Endothelial cell of umbilical vein (primary cell): ENCODE results near the gene SFT2D1.

Experiments used
- EZH2 ChIP-seq: IDR thresholded peaks from 2 replicates; pipeline ENCODE4 v1.6.1; 2012; ENCODE audit warnings: borderline replicate concordance, low read depth, mild to moderate bottlenecking, moderate library complexity, low read length, inconsistent platforms; ENCODE audit not compliant: severe bottlenecking
- FOS ChIP-seq: IDR thresholded peaks from 2 replicates; pipeline ENCODE4 v1.6.1; 2011; ENCODE audit warnings: mild to moderate bottlenecking, low read length, moderate library complexity, borderline replicate concordance; ENCODE audit not compliant: insufficient read depth
- GATA2 ChIP-seq: IDR thresholded peaks from 2 replicates; pipeline ENCODE4 v1.7.0; 2011; ENCODE audit warnings: low read depth, mild to moderate bottlenecking, moderate library complexity, mixed read lengths, low read length; ENCODE audit not compliant: insufficient read length, insufficient read depth
- JUN ChIP-seq: IDR thresholded peaks from 2 replicates; pipeline ENCODE4 v1.6.1; 2011; ENCODE audit warnings: borderline replicate concordance, low read depth; ENCODE audit not compliant: insufficient read length, insufficient read depth
- MYC ChIP-seq: IDR thresholded peaks from one replicate; pipeline ENCODE4 v1.6.1; 2011; ENCODE audit warnings: mild to moderate bottlenecking, low read depth, low read length
- POLR2A ChIP-seq: IDR thresholded peaks from 2 replicates; pipeline ENCODE4 v1.6.1; 2012; ENCODE audit warnings: low read depth, mild to moderate bottlenecking, control low read depth, low read length
- POLR2AphosphoS5 ChIP-seq: IDR thresholded peaks from 2 replicates; pipeline ENCODE4 v1.6.1; 2012; ENCODE audit warnings: low read depth, mild to moderate bottlenecking, control low read depth, low read length, moderate library complexity; ENCODE audit not compliant: insufficient read depth
- TF ChIP-seq, protein P1 (sequence below), 2 donors: IDR thresholded peaks; 1 replicate in 1 of 2; 2 replicates in 1 of 2; pipeline ENCODE4 v1.5.1; 2011; ENCODE audit warnings: low read length in 2 of 2, mild to moderate bottlenecking in 2 of 2, moderate library complexity in 2 of 2, control low read depth in 1 of 2, inconsistent platforms in 1 of 2, low read depth in 1 of 2; ENCODE audit not compliant: insufficient read depth in 1 of 2; ENCODE audit errors: extremely low read depth in 1 of 2
- TF ChIP-seq, protein P2 (sequence below): IDR thresholded peaks from 2 replicates; pipeline ENCODE4 v1.6.1; 2011; ENCODE audit not compliant: insufficient read depth, insufficient read length

DNA sequence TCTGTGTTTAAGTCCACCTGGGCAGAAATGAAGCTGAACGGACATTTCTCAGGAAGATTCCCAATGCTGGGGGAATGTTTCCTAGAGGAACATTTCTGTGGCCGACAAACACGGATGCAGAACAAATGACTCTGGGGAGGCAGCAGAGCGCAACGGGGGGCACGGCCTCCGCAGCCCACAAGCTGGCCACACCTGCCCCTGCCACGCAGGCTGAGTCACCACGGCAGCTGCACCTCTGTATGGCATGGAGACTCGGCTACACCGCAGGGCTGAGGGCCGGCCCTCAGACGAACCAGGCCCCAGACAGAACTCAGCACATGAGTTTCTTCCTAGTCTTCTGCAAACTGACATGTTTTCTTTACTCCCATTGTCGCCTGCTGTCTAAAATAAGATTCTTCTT, 24.1 kb downstream of the SFT2D1 start:
- TF ChIP-seq EZH2 (no peak), POLR2A (no peak), POLR2AphosphoS5 (no peak), FOS (no peak), GATA2 (no peak), MYC (no peak), JUN (no peak)
- TF ChIP-seq, protein P1, sequence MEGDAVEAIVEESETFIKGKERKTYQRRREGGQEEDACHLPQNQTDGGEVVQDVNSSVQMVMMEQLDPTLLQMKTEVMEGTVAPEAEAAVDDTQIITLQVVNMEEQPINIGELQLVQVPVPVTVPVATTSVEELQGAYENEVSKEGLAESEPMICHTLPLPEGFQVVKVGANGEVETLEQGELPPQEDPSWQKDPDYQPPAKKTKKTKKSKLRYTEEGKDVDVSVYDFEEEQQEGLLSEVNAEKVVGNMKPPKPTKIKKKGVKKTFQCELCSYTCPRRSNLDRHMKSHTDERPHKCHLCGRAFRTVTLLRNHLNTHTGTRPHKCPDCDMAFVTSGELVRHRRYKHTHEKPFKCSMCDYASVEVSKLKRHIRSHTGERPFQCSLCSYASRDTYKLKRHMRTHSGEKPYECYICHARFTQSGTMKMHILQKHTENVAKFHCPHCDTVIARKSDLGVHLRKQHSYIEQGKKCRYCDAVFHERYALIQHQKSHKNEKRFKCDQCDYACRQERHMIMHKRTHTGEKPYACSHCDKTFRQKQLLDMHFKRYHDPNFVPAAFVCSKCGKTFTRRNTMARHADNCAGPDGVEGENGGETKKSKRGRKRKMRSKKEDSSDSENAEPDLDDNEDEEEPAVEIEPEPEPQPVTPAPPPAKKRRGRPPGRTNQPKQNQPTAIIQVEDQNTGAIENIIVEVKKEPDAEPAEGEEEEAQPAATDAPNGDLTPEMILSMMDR (IDR thresholded peaks at IDR 0.05; ENCODE audit: extremely low read depth in 1 of 2, insufficient read depth in 1 of 2, low read depth in 1 of 2, low read length in 2 of 2), result no peak
- TF ChIP-seq, protein P2, sequence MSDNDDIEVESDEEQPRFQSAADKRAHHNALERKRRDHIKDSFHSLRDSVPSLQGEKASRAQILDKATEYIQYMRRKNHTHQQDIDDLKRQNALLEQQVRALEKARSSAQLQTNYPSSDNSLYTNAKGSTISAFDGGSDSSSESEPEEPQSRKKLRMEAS, result no peak
